PC-9 (cell line): ENCODE data around the gene LY86.

ENCODE experiments used
- CTCF ChIP-seq: fragments of 200-600 bp; sonication (generic); conservative IDR thresholded peaks from 2 replicates; pipeline ENCODE4 v1.6.1; 2017; ENCODE audit warnings: mixed run types, antibody characterized with exemption, mild to moderate bottlenecking, moderate library complexity
- EZH2 ChIP-seq: fragments of 200-600 bp; sonication (generic); IDR thresholded peaks from 2 replicates; pipeline ENCODE4 v1.8.0; 2017; ENCODE audit warnings: antibody characterized with exemption, low read depth

DNA sequence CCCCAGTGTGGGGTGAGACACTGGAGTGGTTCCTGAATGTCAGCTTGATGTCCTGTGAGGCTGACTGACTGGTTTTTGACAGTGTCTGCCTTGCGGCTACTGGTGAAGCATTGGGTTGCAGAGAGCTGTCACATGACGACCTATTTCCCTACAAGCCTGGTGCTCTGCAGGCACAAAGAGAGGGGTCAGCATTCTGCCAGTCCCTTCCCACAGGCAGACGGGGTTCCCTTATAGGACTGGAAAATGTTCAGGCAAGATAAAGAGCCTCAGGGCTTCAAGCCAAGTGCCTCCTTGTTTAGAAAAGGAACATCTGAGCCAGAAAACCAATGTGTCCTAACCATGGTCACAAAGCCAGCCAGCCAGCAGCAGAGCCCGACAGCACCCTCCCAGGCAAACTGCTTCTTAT, 11.0 kb downstream of the LY86 start:
- TF ChIP-seq CTCF (no peak), EZH2 (no peak)
